ENCODE results near the gene ADGRF3. TPM values are rescaled to one million over a fixed set of nuclear protein-coding genes. Genes with fewer than 3 reads are reported as not detected.

Gene ADGRF3
- total and polyA plus RNA-seq, 2 of the 8 experiments (the other 6 are each of a cell fraction or from before 2014, with no cell fraction given), result 0.54 to 0.69 TPM

GRCh38 chr2:26316041-26316440, 30.5 kb downstream of the ADGRF3 start:
- Histone ChIP-seq H2BK120ac (replicated peaks; ENCODE audit: low read depth, low read length) (no peak overlapping the region), H3K18ac (ENCODE audit: extremely low read depth, low read length) (no peak overlapping the region), H3K36me3 (ENCODE audit: control insufficient read depth in 2 of 4, insufficient read depth in 4 of 4, low read length in 3 of 4) (no peaks in the 10 kb centered on the region), H4K91ac (replicated peaks; ENCODE audit: insufficient read length, low read length) (no peak overlapping the region), H2BK12ac (ENCODE audit: low read depth, low read length) (no peak overlapping the region), H3K9ac (replicated peaks in 1 of 4; ENCODE audit: extremely low read depth in 1 of 4, low read depth in 3 of 4, low read length in 3 of 4) (no peak overlapping the region), H3K4me1 (replicated peaks in 1 of 4; ENCODE audit: control insufficient read depth in 3 of 4, insufficient read depth in 4 of 4, low read length in 3 of 4) (peaks cover 0 to 7% (median 3%) of the 10 kb centered on the region in 4 experiments; a peak in 4 of 7 replicates), H2AK5ac (ENCODE audit: low read depth, low read length) (no peak overlapping the region), H3K79me1 (ENCODE audit: low read depth, low read length) (no peaks in the 10 kb centered on the region), H3K23me2 (ENCODE audit: low read depth, low read length) (no peaks in the 10 kb centered on the region), H3K79me2 (ENCODE audit: control insufficient read depth in 1 of 2, insufficient read depth in 2 of 2, low read length in 2 of 2) (no peaks in the 10 kb centered on the region), H2AFZ (ENCODE audit: low read length) (no peak overlapping the region), H3K4ac (replicated peaks; ENCODE audit: insufficient read length, low read depth, low read length) (no peak overlapping the region), H3K4me2 (ENCODE audit: insufficient read depth in 1 of 2, low read depth in 2 of 2, low read length in 2 of 2) (no peak overlapping the region), H3K14ac (ENCODE audit: insufficient read length) (no peak overlapping the region), H3K4me3 (ENCODE audit: extremely low read depth in 1 of 4, insufficient read depth in 2 of 4, low read depth in 3 of 4, low read length in 4 of 4) (no peak overlapping the region), H2BK20ac (ENCODE audit: low read length) (no peak overlapping the region), H4K20me1 (replicated peaks in 1 of 2; ENCODE audit: control insufficient read depth in 1 of 2, insufficient read depth in 2 of 2, low read length in 2 of 2) (no peaks in the 10 kb centered on the region), H3K27me3 (replicated peaks in 1 of 4; ENCODE audit: control insufficient read depth in 3 of 4, extremely low read depth in 1 of 4, insufficient read depth in 3 of 4, low read length in 3 of 4) (no peaks in the 10 kb centered on the region), H2BK5ac (ENCODE audit: low read depth, low read length) (no peak overlapping the region), H3K9me3 (ENCODE audit: insufficient read depth in 2 of 2, low read depth in 1 of 2, low read length in 1 of 2) (no peaks in the 10 kb centered on the region), H4K5ac (ENCODE audit: insufficient read length, low read depth, low read length) (no peak overlapping the region), H2BK15ac (ENCODE audit: low read length) (no peak overlapping the region), H3K23ac (ENCODE audit: insufficient read length) (no peak overlapping the region), H3K56ac (replicated peaks; ENCODE audit: insufficient read length, low read depth, low read length) (no peak overlapping the region), H4K8ac (ENCODE audit: extremely low read depth, insufficient read depth, low read length) (no peak overlapping the region), H3K27ac (ENCODE audit: low read depth, low read length) (no peak overlapping the region)
- TF ChIP-seq CTCF (IDR thresholded peaks at IDR 0.05; ENCODE audit: control extremely low read depth in 1 of 3, insufficient read depth in 1 of 3, low read depth in 1 of 3, low read length in 3 of 3) (peak in 2 of 3 experiments; percentile 50 to 56; a peak in 3 of 4 replicates), RAD21 (IDR thresholded peaks at IDR 0.05 in 1 of 2, conservative IDR thresholded peaks at IDR 0.05 in 1 of 2; ENCODE audit: low read depth in 2 of 2, low read length in 2 of 2) (peak; percentile 50 to 66), SIX5 (IDR thresholded peaks at IDR 0.05; ENCODE audit: low read depth, low read length) (no peak), JUN (IDR thresholded peaks at IDR 0.05; ENCODE audit: low read depth, low read length) (no peak)
- 76% methylated on average over 2 of the region's 2 CpGs; no CpG with 5 or more reads in 1 of the 2 experiments for WGBS, 2 experiments (ENCODE audit: extremely low coverage in 1 of 2, insufficient coverage in 1 of 2, insufficient read length in 1 of 2, insufficient replicate concordance in 2 of 2, low coverage in 1 of 2, low lambda C conversion rate in 2 of 2, missing lambda C conversion rate in 1 of 2)
- FAIRE-seq (no peak), DNase-seq (ENCODE audit: low read depth in 1 of 2, low spot score in 2 of 2) (no peak)
- ChIA-PET POLR2A (ENCODE audit: partially characterized antibody) (interaction anchor here (0.9 to 5.1 kb wide), 7 partner anchors 11 to 71 kb away, joined by 3 to 35 read pairs (median 4); partner anchors contain the start of gene HADHB), CTCF (ENCODE audit: partially characterized antibody) (interaction anchor here (0.7 to 3.3 kb wide), 20 partner anchors 9 to 250 kb away, joined by 3 to 17 read pairs (median 4); no protein-coding TSS in a partner anchor)
